ENCODE data around the gene FOSL1. TPM values are rescaled to one million over a fixed set of nuclear protein-coding genes. Genes with fewer than 3 reads are reported as not detected.
A peak's percentile ranks its signal among the peaks of the same experiment; 100 is the strongest.

FOSL1 gene
- total and polyA plus RNA-seq, 2 of the 13 experiments (the other 11 are each of a cell fraction or from before 2014, with no cell fraction given) = 4.0 to 4.1 TPM

DNA sequence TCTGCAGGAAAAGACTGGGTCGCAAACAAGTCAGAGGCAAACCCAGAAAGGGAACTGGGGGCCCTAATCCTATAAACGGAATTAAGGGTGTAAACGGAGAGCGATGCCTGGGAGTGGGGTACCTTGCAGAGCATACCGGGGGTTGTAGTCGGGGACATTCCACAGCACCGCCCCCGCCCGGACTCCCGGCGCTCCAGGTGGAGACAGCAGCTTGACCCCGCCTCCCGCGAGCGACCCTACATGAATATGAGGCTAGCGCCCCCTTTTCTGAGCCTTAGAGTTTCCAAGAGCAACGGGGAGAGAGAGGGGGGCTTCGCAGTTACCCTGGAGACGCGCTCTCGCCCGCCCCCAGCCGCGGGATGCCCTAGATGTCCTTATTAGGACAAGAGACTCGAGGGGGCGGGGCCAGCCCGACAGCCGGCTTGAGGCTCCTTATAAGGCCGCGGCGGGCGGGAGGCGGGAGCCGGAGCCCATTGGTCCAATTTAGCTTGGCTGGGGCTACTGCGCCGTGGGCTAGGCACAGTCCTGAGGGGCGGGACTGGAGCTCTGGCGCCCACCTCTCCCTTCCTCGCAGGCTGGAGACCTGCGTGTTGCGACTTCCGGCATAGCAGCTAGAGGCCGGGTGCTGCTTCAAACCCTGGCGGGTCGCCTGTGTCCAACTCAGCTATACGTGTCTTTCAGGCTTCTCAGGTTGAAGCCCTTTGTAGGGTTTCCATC is 40.9 kb downstream of the FOSL1 start (continued):
- TF ChIP-seq, protein P1, sequence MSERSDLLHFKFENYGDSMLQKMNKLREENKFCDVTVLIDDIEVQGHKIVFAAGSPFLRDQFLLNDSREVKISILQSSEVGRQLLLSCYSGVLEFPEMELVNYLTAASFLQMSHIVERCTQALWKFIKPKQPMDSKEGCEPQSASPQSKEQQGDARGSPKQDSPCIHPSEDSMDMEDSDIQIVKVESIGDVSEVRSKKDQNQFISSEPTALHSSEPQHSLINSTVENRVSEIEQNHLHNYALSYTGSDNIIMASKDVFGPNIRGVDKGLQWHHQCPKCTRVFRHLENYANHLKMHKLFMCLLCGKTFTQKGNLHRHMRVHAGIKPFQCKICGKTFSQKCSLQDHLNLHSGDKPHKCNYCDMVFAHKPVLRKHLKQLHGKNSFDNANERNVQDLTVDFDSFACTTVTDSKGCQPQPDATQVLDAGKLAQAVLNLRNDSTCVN (CRISPR knock-in tag; IDR thresholded peaks at IDR 0.05; ENCODE audit: borderline replicate concordance) = peak; percentile 44
- TF ChIP-seq ZNF839 (CRISPR knock-in tag; IDR thresholded peaks at IDR 0.05; ENCODE audit: borderline replicate concordance) (no peak), ZNF207 (IDR thresholded peaks at IDR 0.05; ENCODE audit: borderline replicate concordance) (no peak), REL (CRISPR knock-in tag; conservative IDR thresholded peaks at IDR 0.05) (no peak), ZNF570 (CRISPR knock-in tag; IDR thresholded peaks at IDR 0.05; ENCODE audit: borderline replicate concordance) (no peak), ZNF510 (CRISPR knock-in tag; IDR thresholded peaks at IDR 0.05; ENCODE audit: low read depth) (no peak), PHF21A (CRISPR knock-in tag; IDR thresholded peaks at IDR 0.05) (no peak), ATAD3A (CRISPR knock-in tag; IDR thresholded peaks at IDR 0.05) (no peak), ARID3A (IDR thresholded peaks at IDR 0.05; ENCODE audit: low read depth, low read length) (no peak), KDM3A (CRISPR knock-in tag; IDR thresholded peaks at IDR 0.05; ENCODE audit: low read depth) (no peak), ZFP37 (CRISPR knock-in tag; IDR thresholded peaks at IDR 0.05; ENCODE audit: borderline replicate concordance) (no peak), HMG20A (CRISPR knock-in tag; IDR thresholded peaks at IDR 0.05; ENCODE audit: borderline replicate concordance) (no peak), ZNF232 (CRISPR knock-in tag; IDR thresholded peaks at IDR 0.05; ENCODE audit: borderline replicate concordance) (no peak), TCF7L2 (IDR thresholded peaks at IDR 0.05; ENCODE audit: low read depth, low read length) (no peak), NRL (CRISPR knock-in tag; IDR thresholded peaks at IDR 0.05; ENCODE audit: borderline replicate concordance) (no peak), KDM1A (CRISPR knock-in tag; IDR thresholded peaks at IDR 0.05) (no peak), ETV6 (CRISPR knock-in tag; conservative IDR thresholded peaks at IDR 0.05) (no peak), PATZ1 (CRISPR knock-in tag; IDR thresholded peaks at IDR 0.05) (peak; percentile 27; the same call in 1 of the 2 replicates)
- TF ChIP-seq, protein P2, sequence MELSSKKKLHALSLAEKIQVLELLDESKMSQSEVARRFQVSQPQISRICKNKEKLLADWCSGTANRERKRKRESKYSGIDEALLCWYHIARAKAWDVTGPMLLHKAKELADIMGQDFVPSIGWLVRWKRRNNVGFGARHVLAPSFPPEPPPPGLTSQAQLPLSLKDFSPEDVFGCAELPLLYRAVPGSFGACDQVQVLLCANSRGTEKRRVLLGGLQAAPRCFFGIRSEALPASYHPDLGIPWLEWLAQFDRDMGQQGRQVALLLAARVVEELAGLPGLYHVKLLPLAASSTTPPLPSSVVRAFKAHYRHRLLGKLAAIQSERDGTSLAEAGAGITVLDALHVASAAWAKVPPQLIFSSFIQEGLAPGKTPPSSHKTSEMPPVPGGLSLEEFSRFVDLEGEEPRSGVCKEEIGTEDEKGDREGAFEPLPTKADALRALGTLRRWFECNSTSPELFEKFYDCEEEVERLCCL (CRISPR knock-in tag; IDR thresholded peaks at IDR 0.05; ENCODE audit: borderline replicate concordance) = no peak
- TF ChIP-seq, protein P3, sequence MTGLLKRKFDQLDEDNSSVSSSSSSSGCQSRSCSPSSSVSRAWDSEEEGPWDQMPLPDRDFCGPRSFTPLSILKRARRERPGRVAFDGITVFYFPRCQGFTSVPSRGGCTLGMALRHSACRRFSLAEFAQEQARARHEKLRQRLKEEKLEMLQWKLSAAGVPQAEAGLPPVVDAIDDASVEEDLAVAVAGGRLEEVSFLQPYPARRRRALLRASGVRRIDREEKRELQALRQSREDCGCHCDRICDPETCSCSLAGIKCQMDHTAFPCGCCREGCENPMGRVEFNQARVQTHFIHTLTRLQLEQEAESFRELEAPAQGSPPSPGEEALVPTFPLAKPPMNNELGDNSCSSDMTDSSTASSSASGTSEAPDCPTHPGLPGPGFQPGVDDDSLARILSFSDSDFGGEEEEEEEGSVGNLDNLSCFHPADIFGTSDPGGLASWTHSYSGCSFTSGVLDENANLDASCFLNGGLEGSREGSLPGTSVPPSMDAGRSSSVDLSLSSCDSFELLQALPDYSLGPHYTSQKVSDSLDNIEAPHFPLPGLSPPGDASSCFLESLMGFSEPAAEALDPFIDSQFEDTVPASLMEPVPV (CRISPR knock-in tag; IDR thresholded peaks at IDR 0.05) = no peak
- TF ChIP-seq, protein P4, sequence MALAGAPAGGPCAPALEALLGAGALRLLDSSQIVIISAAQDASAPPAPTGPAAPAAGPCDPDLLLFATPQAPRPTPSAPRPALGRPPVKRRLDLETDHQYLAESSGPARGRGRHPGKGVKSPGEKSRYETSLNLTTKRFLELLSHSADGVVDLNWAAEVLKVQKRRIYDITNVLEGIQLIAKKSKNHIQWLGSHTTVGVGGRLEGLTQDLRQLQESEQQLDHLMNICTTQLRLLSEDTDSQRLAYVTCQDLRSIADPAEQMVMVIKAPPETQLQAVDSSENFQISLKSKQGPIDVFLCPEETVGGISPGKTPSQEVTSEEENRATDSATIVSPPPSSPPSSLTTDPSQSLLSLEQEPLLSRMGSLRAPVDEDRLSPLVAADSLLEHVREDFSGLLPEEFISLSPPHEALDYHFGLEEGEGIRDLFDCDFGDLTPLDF (CRISPR knock-in tag; IDR thresholded peaks at IDR 0.05) = peak; percentile 48; the same call in 1 of the 2 replicates
